ENCODE measurements around the gene ITPR1. TPM values are rescaled to one million over a fixed set of nuclear protein-coding genes. Genes with fewer than 3 reads are reported as not detected.

Gene ITPR1
- total RNA-seq, 1 experiment from 2014 or later, result 48.5 TPM

DNA sequence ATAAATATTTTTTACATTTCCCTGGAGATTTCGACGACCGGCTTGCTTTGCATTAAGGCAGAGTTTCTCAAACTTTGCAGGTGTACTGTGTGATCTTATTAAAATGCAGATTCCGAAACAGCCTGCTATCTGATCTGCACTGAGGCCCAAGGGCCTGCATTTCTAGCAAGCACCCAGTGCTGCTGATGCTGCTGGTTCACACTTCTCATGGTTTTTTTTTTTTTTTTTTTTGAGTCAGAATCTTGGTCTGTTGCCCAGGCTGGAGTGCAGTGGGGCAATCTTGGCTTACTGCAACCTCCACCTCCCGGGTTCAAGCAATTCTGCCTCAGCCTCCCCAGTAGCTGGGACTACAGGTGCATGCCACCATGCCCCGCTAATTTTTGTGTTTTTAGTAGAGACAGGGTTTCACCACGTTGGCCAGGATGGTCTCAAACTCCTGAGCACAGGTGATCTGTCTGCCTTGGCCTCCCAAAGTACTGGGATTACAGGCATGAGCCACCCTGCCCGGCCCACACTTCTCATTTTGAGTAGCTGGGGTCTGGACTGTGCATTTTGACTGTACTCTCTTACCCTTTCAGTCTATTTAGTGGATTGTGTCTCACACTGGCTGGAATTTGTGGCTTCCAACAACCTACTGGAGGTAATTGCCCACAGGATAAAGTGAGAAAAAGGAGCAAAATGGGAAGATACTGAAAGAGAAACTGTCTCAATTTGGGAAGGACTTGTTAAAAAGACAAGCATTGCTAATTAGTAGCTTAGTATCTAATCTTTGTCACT, 94.1 kb downstream of the ITPR1 start:
- TF ChIP-seq, protein P1, sequence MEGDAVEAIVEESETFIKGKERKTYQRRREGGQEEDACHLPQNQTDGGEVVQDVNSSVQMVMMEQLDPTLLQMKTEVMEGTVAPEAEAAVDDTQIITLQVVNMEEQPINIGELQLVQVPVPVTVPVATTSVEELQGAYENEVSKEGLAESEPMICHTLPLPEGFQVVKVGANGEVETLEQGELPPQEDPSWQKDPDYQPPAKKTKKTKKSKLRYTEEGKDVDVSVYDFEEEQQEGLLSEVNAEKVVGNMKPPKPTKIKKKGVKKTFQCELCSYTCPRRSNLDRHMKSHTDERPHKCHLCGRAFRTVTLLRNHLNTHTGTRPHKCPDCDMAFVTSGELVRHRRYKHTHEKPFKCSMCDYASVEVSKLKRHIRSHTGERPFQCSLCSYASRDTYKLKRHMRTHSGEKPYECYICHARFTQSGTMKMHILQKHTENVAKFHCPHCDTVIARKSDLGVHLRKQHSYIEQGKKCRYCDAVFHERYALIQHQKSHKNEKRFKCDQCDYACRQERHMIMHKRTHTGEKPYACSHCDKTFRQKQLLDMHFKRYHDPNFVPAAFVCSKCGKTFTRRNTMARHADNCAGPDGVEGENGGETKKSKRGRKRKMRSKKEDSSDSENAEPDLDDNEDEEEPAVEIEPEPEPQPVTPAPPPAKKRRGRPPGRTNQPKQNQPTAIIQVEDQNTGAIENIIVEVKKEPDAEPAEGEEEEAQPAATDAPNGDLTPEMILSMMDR (conservative IDR thresholded peaks at IDR 0.05; ENCODE audit: low read depth, low read length), result no peak
- TF ChIP-seq EZH2 (IDR thresholded peaks at IDR 0.05; ENCODE audit: low read length, unreplicated experiment) (no peak), EZH2phosphoT487 (IDR thresholded peaks at IDR 0.05; ENCODE audit: borderline replicate concordance, low read length) (no peak)
- H3K27ac ChIP-seq (ENCODE audit: low read length), result no peak overlapping the region
- ChIA-PET POLR2A (ENCODE audit: unreplicated experiment) (no interaction called here), CTCF (no interaction called here)
- peaks cover 19% of the 10 kb centered on the region for H3K4me1 ChIP-seq (ENCODE audit: insufficient read depth, low read length)
- no peaks in the 10 kb centered on the region for H3F3A ChIP-seq (ENCODE audit: low read length, unreplicated experiment)
- intact Hi-C loops (cut with micrococcal nuclease), result no loop called here
- H2AFZ ChIP-seq (ENCODE audit: low read length), result no peak overlapping the region
- no peaks in the 10 kb centered on the region for H3K9me3 ChIP-seq (ENCODE audit: low read length)
- BruUV-seq (replicated peaks), result no TSS peak
- no peaks in the 10 kb centered on the region for H3K79me2 ChIP-seq (ENCODE audit: low read length)
- H3K4me2 ChIP-seq (ENCODE audit: low read length), result no peak overlapping the region
- ATAC-seq (no peak; the same call in 1 of the 2 replicates), DNase-seq (no peak)
- H3K27me3 ChIP-seq (ENCODE audit: low read length), result no peaks in the 10 kb centered on the region
- no peaks in the 10 kb centered on the region for H3K9me2 ChIP-seq (replicated peaks; ENCODE audit: low read length)
- H3K9ac ChIP-seq (ENCODE audit: low read length), result no peak overlapping the region
- no peak overlapping the region for H3K4me3 ChIP-seq (ENCODE audit: low read length)
- 0 out of 2 replicates have a peak, but pooled peaks cover 4% of the 10 kb centered on the region for H4K20me1 ChIP-seq (ENCODE audit: low read length)
- no peaks in the 10 kb centered on the region for H3K36me3 ChIP-seq (ENCODE audit: low read depth, low read length)

DNA sequence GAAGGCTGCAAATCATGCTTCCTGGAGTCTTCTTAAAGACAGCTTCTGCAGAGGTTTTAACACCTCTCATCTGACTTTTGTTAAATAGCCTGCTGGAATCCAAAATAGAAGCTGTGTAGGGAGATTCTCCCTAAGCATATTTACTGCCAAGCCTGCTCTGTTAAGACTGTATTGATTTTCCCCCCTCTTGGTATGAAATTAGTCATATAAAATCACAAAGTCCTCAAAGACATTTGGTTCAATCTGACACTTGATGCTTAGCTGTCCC, 94.6 kb downstream of the ITPR1 start:
- Histone ChIP-seq H3F3A (ENCODE audit: low read length, unreplicated experiment) (no peaks in the 10 kb centered on the region), H3K9ac (ENCODE audit: low read length) (no peak overlapping the region), H3K4me3 (ENCODE audit: low read length) (no peak overlapping the region), H3K9me2 (replicated peaks; ENCODE audit: low read length) (no peaks in the 10 kb centered on the region), H3K79me2 (ENCODE audit: low read length) (no peaks in the 10 kb centered on the region), H3K27ac (ENCODE audit: low read length) (no peak overlapping the region), H3K27me3 (ENCODE audit: low read length) (no peaks in the 10 kb centered on the region), H4K20me1 (ENCODE audit: low read length) (0 out of 2 replicates have a peak, but pooled peaks cover 4% of the 10 kb centered on the region), H3K9me3 (ENCODE audit: low read length) (no peaks in the 10 kb centered on the region), H3K4me1 (ENCODE audit: insufficient read depth, low read length) (peaks cover 19% of the 10 kb centered on the region), H3K4me2 (ENCODE audit: low read length) (no peak overlapping the region), H3K36me3 (ENCODE audit: low read depth, low read length) (no peaks in the 10 kb centered on the region), H2AFZ (ENCODE audit: low read length) (no peak overlapping the region)
- ATAC-seq (peak; percentile 36), DNase-seq (no peak)
- CTCF ChIA-PET, result no interaction called here
- no TSS peak for BruUV-seq (replicated peaks)
- intact Hi-C loops (cut with micrococcal nuclease), result no loop called here
- TF ChIP-seq EZH2phosphoT487 (IDR thresholded peaks at IDR 0.05; ENCODE audit: borderline replicate concordance, low read length) (no peak), EZH2 (IDR thresholded peaks at IDR 0.05; ENCODE audit: low read length, unreplicated experiment) (no peak)
- TF ChIP-seq, protein P1 (conservative IDR thresholded peaks at IDR 0.05; ENCODE audit: low read depth, low read length), result no peak
- POLR2A ChIA-PET (ENCODE audit: unreplicated experiment), result no interaction called here

DNA sequence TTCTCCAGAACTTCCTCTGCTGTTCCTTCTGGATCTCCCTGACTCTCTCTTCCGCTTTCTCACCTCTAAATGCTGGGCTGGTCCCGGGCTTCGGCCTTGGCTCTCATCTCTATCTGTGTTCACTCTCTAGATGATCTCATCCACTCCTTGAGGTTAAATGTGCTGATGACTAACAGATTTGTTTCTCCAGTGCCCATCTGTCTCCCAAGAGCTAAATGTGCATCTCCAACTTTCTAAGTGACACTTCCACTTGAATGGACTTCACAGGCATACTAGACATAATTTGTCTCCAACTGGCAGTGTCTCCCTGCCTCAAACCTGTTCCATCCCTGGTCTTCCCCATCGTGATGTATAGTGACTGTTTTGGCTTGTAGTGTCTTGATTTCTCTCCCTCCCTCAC, 95.3 kb downstream of the ITPR1 start:
- Histone ChIP-seq H3K79me2 (ENCODE audit: low read length) (no peaks in the 10 kb centered on the region), H3K36me3 (ENCODE audit: low read depth, low read length) (no peaks in the 10 kb centered on the region), H3K4me3 (ENCODE audit: low read length) (no peak overlapping the region), H2AFZ (ENCODE audit: low read length) (no peak overlapping the region), H3K4me2 (ENCODE audit: low read length) (no peak overlapping the region), H3K27me3 (ENCODE audit: low read length) (no peaks in the 10 kb centered on the region), H3K9me2 (replicated peaks; ENCODE audit: low read length) (no peaks in the 10 kb centered on the region), H3K27ac (ENCODE audit: low read length) (no peak overlapping the region), H3K9me3 (ENCODE audit: low read length) (no peaks in the 10 kb centered on the region), H4K20me1 (ENCODE audit: low read length) (0 out of 2 replicates have a peak, but pooled peaks cover 4% of the 10 kb centered on the region), H3K9ac (ENCODE audit: low read length) (no peak overlapping the region), H3F3A (ENCODE audit: low read length, unreplicated experiment) (no peaks in the 10 kb centered on the region), H3K4me1 (ENCODE audit: insufficient read depth, low read length) (peaks cover 19% of the 10 kb centered on the region)
- intact Hi-C loops (cut with micrococcal nuclease), result no loop called here
- DNase-seq (peak; percentile 51), ATAC-seq (peak; percentile 89)
- ChIA-PET CTCF (no interaction called here), POLR2A (ENCODE audit: unreplicated experiment) (no interaction called here)
- TF ChIP-seq EZH2phosphoT487 (IDR thresholded peaks at IDR 0.05; ENCODE audit: borderline replicate concordance, low read length), result no peak
- no peak for TF ChIP-seq EZH2 (IDR thresholded peaks at IDR 0.05; ENCODE audit: low read length, unreplicated experiment)
- BruUV-seq (replicated peaks), result no TSS peak
